ENCODE results near the gene SMG6. TPM values are rescaled to one million over a fixed set of nuclear protein-coding genes. Genes with fewer than 3 reads are reported as not detected.
"Not testable (repeated sequence)": the region's sequence is repeated elsewhere in the genome, so short reads cannot be mapped to it uniquely, and the experiment has no call there.

Gene SMG6
- total RNA-seq, 4 donors from 2014 or later, result 17.9 to 24.0 (median 20.1) TPM

DNA sequence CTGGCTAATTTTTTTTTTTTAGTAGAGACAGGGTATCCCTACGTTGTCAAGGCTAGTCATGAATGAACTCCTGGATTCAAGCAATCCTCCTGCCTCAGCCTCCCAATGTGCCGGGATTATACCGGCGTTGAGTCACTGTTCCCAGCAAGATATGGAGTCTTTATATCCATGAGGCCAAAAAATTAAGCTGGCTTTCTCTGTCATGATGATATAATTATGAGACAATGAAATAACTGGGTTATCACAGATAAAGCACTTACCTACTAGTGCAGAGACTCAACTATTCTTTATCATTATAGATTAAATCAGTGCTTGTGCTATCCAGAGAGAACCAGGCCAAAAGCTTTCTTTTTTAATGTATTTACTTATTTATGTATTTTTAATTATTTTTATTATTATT is 36.2 kb downstream of the SMG6 start:
- H3K36me3 ChIP-seq, result peaks cover 0 to 70% (median 0%) of the 10 kb centered on the region in 3 donors
- WGBS, 2 donors, result 92 to 94% methylated on average over 4 of the region's 4 CpGs
- no peak for TF ChIP-seq POLR2A (IDR thresholded peaks at IDR 0.05)
- TF ChIP-seq, protein P1, sequence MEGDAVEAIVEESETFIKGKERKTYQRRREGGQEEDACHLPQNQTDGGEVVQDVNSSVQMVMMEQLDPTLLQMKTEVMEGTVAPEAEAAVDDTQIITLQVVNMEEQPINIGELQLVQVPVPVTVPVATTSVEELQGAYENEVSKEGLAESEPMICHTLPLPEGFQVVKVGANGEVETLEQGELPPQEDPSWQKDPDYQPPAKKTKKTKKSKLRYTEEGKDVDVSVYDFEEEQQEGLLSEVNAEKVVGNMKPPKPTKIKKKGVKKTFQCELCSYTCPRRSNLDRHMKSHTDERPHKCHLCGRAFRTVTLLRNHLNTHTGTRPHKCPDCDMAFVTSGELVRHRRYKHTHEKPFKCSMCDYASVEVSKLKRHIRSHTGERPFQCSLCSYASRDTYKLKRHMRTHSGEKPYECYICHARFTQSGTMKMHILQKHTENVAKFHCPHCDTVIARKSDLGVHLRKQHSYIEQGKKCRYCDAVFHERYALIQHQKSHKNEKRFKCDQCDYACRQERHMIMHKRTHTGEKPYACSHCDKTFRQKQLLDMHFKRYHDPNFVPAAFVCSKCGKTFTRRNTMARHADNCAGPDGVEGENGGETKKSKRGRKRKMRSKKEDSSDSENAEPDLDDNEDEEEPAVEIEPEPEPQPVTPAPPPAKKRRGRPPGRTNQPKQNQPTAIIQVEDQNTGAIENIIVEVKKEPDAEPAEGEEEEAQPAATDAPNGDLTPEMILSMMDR (IDR thresholded peaks at IDR 0.05), result no peak
- H3K27ac ChIP-seq, result peak overlapping the region in 2 of 4 donors; percentile 50 to 76
- H3K9me3 ChIP-seq, result no peaks in the 10 kb centered on the region
- H3K4me3 ChIP-seq, result no peak overlapping the region
- intact Hi-C loops (cut with DNase I), result no loop called here
- DNase-seq, result no peak
- H3K4me1 ChIP-seq, result peaks cover 0 to 44% (median 19%) of the 10 kb centered on the region in 3 donors
- H3K27me3 ChIP-seq, result no peaks in the 10 kb centered on the region

DNA sequence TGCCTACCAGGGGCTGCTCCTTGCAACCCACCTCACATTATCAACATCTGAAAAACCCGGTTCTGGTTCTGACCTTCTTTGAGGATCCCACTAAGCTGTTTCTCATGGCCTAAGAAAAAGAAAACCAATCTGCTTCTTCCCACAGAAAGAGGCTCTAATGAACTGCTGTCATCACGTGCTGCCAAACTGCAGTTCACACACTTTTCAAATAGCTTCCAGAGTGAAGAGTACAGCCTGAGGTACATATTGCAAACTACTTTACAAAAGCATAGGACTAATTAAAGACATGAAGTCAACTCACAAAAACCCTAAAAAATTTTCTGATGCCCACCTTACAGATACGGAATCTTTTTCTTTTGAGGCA is 36.7 kb downstream of the SMG6 start:
- WGBS, 2 donors, result 40 to 58% methylated on average over 3 of the region's 3 CpGs
- TF ChIP-seq, protein P1 (IDR thresholded peaks at IDR 0.05), result no peak
- TF ChIP-seq POLR2A (IDR thresholded peaks at IDR 0.05), result no peak
- no peaks in the 10 kb centered on the region for H3K9me3 ChIP-seq
- intact Hi-C loops (cut with DNase I), result no loop called here
- no peak for DNase-seq
- H3K36me3 ChIP-seq, result peaks cover 0 to 65% (median 0%) of the 10 kb centered on the region in 3 donors
- no peak overlapping the region for H3K4me3 ChIP-seq
- peaks cover 0 to 47% (median 19%) of the 10 kb centered on the region in 3 donors for H3K4me1 ChIP-seq
- no peaks in the 10 kb centered on the region for H3K27me3 ChIP-seq
- H3K27ac ChIP-seq, result peak overlapping the region; percentile 24 to 76 (median 54)

DNA sequence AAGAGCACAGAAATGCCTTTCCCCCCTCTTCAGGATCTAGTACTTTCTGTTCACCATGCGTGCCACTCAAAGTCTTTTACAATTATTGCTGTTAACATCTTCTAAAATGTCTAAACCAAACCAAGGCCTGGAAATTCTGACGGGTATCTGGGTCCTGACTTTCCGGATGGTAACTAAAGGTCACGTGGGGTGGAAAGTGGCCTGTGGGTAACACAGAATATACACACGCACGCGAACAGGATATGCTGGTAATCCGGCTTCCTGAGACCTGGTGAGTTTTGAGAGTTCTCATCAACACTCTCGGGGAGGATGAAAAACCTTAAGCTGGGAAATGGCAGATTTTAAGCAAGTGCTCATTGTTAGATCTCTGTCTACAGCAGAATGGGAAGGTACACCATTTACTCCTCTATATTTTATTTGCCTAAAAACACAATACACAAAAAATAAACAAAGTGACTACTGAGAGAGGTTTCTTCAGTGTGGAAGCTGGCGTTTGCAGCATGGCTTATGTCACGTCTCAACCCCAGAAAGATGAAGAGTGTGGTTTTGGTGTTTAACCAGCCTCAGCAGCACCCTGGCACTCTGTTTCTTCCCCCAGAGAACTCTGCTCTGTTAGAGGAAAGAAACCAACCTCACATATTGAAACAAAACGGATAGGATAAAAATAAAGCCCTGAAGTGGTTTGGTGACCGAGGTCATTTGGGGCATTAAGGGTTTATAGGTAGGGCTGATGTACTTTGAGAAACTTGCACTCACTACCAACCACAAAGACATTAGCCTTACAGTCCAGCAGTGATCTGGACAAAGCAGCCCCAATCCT is 37.3 kb downstream of the SMG6 start:
- 56 to 60% methylated on average over 11 to 13 of the region's 13 CpGs for WGBS, 2 donors
- no peaks in the 10 kb centered on the region for H3K27me3 ChIP-seq
- H3K4me1 ChIP-seq, result peaks cover 0 to 47% (median 19%) of the 10 kb centered on the region in 3 donors
- no peak for DNase-seq
- H3K9me3 ChIP-seq, result no peaks in the 10 kb centered on the region
- intact Hi-C loops (cut with DNase I), result no loop called here
- H3K36me3 ChIP-seq, result peaks cover 0 to 62% (median 0%) of the 10 kb centered on the region in 3 donors
- TF ChIP-seq POLR2A (IDR thresholded peaks at IDR 0.05), result no peak
- TF ChIP-seq, protein P1 (IDR thresholded peaks at IDR 0.05), result no peak
- no peak overlapping the region for H3K4me3 ChIP-seq
- H3K27ac ChIP-seq, result peak overlapping the region; percentile 24 to 76 (median 54)

DNA sequence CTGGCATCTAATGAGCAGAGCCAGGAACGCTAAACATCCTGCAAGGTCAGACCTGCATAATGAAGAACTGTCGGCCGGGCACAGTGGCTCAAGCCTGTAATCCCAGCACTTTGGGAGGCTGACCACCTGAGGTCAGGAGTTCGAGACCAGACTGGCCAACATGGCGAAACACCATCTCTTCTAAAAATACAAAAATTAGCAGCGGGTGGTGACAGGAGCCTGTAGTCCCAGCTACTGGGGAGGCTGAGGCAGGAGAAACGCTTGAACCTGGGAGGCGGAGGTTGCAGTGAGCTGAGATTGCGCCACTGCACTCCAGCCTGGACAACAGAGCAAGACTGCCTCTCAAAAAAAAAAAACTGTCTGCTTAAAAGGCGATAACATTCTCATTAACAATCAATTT is 38.4 kb downstream of the SMG6 start:
- 94 to 98% methylated on average over 6 to 10 of the region's 10 CpGs for WGBS, 2 donors
- DNase-seq; H3K27me3 ChIP-seq; intact Hi-C loops (cut with DNase I); H3K4me3 ChIP-seq; H3K9me3 ChIP-seq: not testable (repeated sequence)
- peak overlapping the region in 2 of 4 donors; percentile 50 to 76 for H3K27ac ChIP-seq
- H3K4me1 ChIP-seq, result peaks cover 0 to 48% (median 19%) of the 10 kb centered on the region in 3 donors
- peaks cover 0 to 51% (median 0%) of the 10 kb centered on the region in 3 donors for H3K36me3 ChIP-seq

DNA sequence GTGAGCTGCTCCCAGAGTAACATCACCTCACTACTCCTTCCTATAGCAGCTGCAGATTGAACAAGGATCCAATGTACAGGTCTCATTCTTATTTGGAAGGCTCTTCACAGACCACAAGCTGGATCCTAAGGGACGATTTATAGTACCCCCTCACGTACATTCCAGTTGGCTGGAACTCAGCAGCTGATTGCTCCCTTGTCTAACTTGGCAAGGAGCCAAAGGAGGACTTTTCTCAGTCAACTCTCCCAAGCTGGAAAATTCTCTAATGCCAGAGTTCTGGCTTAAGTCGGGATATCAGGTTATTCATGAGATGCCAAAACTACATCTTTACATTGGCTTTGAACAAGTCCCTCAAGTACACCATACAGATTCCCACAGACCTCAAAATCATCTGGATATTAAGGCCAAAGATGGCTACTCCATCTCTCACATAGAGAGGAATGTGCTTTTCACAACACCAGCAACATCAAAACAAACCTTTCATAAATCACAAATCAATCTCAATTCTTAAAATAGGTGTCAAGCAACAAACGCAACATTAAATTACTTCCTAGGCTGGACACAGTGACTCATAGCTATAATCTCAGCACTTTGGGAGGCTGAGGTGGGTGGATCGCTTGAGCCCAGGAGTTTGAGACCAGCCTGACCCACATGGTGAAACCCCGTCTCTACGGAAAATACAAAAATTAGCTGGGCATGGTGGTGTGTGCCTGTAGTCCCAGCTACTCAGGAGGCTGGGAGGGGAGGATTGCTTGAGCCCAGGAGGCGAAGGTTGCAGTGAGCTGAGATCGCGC is 39.3 kb downstream of the SMG6 start:
- Histone ChIP-seq H3K36me3 (peaks cover 0 to 51% (median 0%) of the 10 kb centered on the region in 3 donors), H3K4me3 (no peak overlapping the region), H3K27ac (peak overlapping the region in 3 of 4 donors; percentile 37 to 76 (median 74)), H3K27me3 (no peaks in the 10 kb centered on the region), H3K9me3 (no peaks in the 10 kb centered on the region), H3K4me1 (peaks cover 0 to 57% (median 19%) of the 10 kb centered on the region in 3 donors)
- intact Hi-C loops (cut with DNase I), result no loop called here
- WGBS, 2 donors, result 67 to 77% methylated on average over 8 to 10 of the region's 10 CpGs
- DNase-seq, result no peak
- TF ChIP-seq, protein P1 (IDR thresholded peaks at IDR 0.05), result no peak
- no peak for TF ChIP-seq POLR2A (IDR thresholded peaks at IDR 0.05)

Data from esophagus squamous epithelium (tissue), 5 donors.